Measurements from ENCODE around the gene EEF2KMT.
"Not testable (repeated sequence)": the region's sequence is repeated elsewhere in the genome, so short reads cannot be mapped to it uniquely, and the experiment has no call there.

Gene EEF2KMT

DNA sequence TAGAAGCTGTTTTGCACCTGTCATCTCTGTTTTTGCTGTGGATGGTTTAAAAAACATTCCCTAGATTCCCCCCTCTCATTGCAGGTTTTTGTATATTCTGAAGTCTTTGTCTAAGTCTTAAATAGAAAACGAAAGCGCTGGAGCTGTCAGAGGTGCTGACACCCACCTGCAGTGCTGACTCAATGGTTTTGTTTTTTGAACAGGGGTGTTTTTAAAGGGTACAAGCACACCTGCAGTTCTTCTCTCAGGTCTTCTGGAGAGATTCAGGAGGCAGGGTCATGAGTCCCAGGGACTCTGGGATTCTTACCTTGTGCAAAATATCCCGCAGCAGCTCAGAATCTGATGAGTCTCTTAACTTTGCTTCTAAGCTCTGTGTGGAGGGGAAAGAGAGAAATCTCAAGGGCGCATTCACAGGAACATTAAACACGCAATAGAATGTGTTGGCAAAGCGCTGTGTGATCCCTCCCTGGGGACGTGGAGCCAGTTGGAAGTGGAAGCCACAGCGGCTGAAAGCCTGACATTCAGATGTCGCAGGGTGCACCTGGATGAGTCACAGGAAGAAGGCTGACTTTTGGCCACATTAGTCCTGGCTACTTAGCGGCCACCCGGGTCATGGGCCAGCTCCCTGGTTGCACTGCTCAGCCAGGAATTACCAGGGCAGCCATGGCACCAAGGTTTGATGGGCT is 2.3 kb downstream of the EEF2KMT start:
- not testable (repeated sequence) for DNase-seq (ENCODE audit: low spot score)

DNA sequence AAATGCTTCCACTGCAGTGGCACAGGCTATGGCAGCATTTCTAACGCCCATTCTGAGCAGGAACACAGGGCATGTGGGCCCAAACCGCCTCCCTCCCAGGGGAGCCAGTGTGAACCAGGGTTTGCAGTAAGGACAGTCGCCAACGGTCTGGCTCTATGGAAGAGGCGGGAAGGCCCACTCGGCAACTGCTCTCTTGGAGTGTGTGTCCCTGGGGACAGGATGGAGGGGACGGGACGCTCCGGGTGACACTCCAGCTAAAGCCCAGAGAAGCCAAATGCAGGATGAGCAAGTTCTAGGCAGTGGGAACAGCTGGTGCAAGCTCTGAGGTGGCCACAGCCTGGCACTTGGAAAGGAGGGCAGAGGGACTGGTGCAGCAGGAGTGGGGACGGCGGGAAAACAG is 3.8 kb downstream of the EEF2KMT start:
- DNase-seq (ENCODE audit: low spot score) = not testable (repeated sequence)

DNA sequence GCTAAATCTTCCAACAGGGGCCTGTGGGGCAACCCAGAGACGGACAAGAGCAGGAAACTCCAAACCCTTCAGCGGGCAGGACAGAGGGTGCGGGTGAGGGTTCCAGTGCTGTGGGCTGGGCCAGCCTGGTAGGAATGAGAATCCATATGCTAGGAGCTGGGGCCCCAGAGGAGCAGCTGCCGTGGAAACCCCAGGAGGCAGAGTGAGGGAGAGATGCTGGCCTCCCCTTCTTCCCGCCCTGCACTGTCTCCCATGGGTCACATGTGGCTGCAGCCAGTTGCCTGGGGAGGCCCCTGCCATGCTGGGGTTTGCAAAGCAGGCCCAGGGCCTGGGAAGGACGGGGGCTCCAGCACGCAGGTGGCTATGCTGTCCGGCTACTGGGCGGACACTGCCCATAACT is 4.5 kb downstream of the EEF2KMT start:
- DNase-seq (ENCODE audit: low spot score) = not testable (repeated sequence)

GRCh38 chr16:5090592-5090991 is 7.0 kb downstream of the EEF2KMT start:
- not testable (repeated sequence) for DNase-seq (ENCODE audit: low spot score)

DNA sequence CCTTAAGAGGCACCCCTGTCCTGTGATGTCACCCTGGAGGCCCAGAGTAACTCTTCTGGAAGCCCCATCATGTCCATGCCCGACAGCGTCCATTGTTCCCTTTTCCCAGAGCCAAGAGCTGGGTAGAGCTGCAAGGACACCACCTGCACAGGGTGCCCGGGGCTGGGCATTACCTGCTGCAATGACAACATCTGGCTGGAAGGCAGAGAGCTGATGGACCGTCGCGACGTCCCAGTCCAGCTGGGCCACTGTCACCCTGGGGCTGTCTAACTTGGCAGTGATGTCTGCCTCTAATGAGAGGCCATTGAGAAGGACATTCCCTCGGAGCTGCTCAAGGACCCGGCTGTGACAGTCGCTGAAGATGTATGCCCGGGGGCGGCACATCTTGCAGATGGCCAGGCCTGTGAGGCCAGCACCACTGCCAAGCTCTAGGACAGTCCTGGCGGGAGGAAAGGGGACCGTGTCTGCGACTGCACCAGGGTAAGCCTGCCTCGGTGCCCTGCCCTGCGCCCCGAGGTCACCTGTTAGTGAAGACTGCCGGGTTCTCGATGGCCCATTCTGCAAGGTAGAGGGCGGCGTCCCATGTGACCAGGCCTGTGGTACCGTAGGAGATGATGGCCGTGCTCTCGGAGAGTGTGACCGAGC is 7.6 kb downstream of the EEF2KMT start:
- DNase-seq (ENCODE audit: low spot score) = not testable (repeated sequence)

GRCh38 chr16:5088936-5089335 is 8.7 kb downstream of the EEF2KMT start:
- DNase-seq (ENCODE audit: low spot score) = not testable (repeated sequence)

DNA sequence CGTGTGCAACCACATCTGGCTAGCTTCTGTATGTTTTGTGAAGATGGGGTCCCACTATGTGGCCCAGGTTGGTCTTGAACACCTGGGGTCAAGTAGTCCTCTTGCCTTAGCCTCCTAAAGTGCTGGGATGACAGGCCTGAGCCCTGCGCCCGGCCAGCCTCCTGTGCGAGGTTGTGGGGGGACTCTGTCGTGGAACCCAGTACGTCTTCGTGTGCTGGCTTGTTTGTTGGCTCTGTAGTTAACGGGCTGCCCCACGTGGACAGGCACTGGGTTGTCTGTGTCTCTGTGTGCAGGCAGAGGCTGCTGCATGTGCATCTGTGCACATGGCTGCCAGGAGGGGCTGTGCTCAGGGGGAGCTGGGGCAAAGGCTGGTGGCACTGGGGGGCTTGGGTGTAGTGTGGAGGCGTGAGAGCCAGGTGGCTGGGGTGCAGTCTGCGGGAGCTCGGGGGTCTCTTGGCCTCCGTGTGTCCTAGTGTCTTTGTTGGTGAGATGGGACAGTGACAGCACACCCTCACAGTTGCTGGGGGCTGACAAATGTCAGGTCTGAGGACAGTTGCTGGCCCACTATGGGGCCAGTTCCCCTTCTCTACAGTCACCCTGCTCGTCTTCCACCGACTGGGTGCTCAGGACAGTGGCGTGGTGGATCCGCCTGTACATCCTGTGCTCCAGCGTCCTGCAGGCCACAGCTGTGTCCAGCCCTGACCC is 9.4 kb downstream of the EEF2KMT start:
- DNase-seq (ENCODE audit: low spot score) = not testable (repeated sequence)

GRCh38 chr16:5085716-5086115 is 11.9 kb downstream of the EEF2KMT start:
- DNase-seq (ENCODE audit: low spot score) = not testable (repeated sequence)

- peak; percentile 62 for DNase-seq (ENCODE audit: low spot score)
Measured at GRCh38 chr16:5084802-5085201, 12.8 kb downstream of the EEF2KMT start.

DNA sequence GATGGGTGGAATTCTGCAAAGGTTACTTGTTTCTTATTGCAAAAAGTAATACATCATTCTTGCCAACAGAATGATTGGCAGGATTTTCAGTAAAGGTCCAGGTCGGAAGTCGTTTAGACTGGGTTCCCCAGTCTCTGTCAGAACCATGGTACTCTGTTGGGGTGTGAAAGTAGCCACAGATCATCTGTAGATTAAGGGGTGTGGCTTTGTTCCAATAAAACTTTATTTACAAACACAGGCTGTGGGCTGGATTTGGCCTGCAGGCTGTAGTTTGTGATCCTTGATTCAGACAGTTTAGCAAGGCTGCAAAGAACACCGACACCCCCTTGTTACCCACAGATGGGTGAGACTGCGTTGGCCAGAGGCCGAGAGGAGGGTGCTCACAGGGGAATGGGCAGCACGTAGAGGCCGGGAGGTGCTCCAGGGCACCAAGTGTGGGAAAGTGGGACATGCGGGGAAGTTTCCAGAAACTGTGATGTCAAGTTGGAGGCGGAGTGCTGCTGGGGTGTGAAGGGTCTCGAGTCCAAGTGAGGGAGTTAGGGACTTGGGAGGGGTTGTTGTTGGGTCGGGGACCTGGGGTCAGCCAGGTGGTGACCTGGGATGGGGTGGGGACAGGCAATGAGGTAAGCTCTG is 13.4 kb downstream of the EEF2KMT start:
- not testable (repeated sequence) for DNase-seq (ENCODE audit: low spot score)

DNA sequence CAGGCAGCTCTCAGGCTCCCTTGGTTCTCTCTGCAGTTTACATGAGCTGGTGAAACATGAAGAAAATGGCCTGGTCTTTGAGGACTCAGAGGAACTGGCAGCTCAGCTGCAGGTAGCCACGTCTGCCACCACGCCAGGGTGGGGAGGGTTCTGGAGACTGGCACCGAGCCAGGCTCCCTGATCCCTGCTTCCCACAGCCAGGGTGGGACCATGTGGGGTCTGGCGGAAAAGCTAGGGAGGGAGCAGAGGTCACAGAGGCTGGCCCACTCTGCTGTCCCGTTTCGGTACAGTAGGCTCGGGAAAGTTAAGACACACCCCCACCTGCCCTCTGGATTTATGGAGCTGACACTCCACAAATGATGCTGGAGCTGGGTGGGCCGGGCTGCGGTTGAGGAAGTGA is 13.9 kb downstream of the EEF2KMT start:
- not testable (repeated sequence) for DNase-seq (ENCODE audit: low spot score)

DNA sequence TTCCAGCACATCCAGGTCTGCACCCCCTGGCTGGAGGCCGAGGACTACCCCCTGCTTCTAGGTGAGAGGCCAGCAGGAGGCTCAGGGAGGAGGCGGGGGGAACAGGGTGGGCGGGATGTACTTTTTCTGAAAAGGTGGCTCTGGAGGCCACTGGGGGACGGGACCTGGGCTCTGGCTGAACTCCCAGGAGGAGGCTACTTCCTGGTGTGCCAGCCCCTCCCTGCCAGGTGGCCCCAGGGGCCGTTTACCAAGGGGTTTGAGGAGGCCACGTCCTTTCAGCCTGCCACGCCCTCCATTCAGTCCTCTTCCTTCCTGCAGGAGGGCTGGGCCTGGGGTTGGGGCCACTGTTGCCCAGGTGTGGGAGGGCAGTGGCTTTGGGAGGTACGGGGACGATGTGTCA is 16.6 kb downstream of the EEF2KMT start:
- DNase-seq (ENCODE audit: low spot score) = not testable (repeated sequence)

DNA sequence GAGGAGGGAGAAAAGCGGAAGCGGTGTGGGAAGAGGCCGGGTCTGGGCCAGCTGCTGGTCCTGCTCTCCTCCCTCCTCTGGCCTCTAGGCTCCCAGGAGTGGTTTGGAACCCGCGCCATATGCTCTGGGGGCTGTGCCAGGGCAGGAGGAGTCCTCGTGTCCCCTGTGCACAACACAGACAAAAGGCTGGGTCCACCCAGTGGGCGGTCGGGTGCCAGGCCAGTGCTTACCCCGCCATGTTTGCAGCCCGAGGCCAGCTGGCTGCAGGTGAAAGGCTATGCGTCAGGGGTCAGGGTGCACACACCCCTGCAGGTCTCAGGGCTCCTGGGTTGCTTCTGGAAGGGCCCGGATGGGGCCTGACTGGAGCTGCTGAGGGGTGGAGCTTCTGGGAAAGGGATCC is 17.1 kb downstream of the EEF2KMT start:
- DNase-seq (ENCODE audit: low spot score) = not testable (repeated sequence)

GRCh38 chr16:5078626-5079025 is 19.0 kb downstream of the EEF2KMT start:
- DNase-seq (ENCODE audit: low spot score) = no peak

DNA sequence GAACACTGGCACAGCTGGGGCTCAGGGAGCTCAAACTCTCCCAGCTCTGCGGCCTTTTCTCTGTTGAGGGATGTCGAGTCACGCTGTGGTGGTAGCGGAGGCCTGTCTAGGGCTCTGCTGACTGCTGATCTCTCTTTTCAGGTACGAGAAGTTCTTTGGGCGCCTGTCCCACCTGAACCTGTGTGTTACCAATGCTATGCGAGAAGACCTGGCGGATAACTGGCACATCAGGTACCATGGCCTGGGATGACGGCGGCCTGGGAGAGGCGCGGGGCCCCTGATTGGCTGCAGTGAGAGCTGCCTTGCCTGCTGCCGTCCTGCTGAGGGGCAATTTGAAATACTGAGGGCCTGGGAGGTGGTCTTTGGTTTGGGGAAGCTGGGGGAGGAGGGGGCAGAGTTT is 20.3 kb downstream of the EEF2KMT start:
- DNase-seq (ENCODE audit: low spot score) = no peak

GRCh38 chr16:5075637-5076036 is 22.0 kb downstream of the EEF2KMT start:
- DNase-seq (ENCODE audit: low spot score) = no peak

- DNase-seq (ENCODE audit: low spot score) = not testable (repeated sequence)
Measured at GRCh38 chr16:5073771-5074170, 23.8 kb downstream of the EEF2KMT start.

GRCh38 chr16:5073279-5073629 is 24.3 kb downstream of the EEF2KMT start:
- no peak for DNase-seq (ENCODE audit: low spot score)

GRCh38 chr16:5072334-5073278 is 25.0 kb downstream of the EEF2KMT start:
- no peak for DNase-seq (ENCODE audit: low spot score)

- peak; percentile 91 for DNase-seq (ENCODE audit: low spot score)
Measured at GRCh38 chr16:5071681-5072333, 25.8 kb downstream of the EEF2KMT start, which contains the start of gene ALG1. ALG1 (plus strand) TSS chr16:5071843; CDS start chr16:5071850, 7 bp downstream.

- DNase-seq (ENCODE audit: low spot score) = no peak
Measured at GRCh38 chr16:5071341-5071680, 26.3 kb downstream of the EEF2KMT start.
